ENCODE results near the gene MASP1.
"Not testable (repeated sequence)": the region's sequence is repeated elsewhere in the genome, so short reads cannot be mapped to it uniquely, and the experiment has no call there.

Gene MASP1

GRCh38 chr3:187264911-187265310 lies 26.6 kb downstream of the MASP1 start:
- DNase-seq = no peak

GRCh38 chr3:187264021-187264420 lies 27.5 kb downstream of the MASP1 start:
- no peak for DNase-seq

GRCh38 chr3:187263270-187263669 lies 28.3 kb downstream of the MASP1 start:
- DNase-seq = no peak

GRCh38 chr3:187262360-187262759 lies 29.2 kb downstream of the MASP1 start:
- no peak for DNase-seq

- DNase-seq = no peak
Measured at GRCh38 chr3:187261541-187261969, 30.0 kb downstream of the MASP1 start.

- DNase-seq = no peak
Measured at GRCh38 chr3:187259171-187259570, 32.4 kb downstream of the MASP1 start.

- DNase-seq = no peak
Measured at GRCh38 chr3:187257992-187258692, 33.4 kb downstream of the MASP1 start.

GRCh38 chr3:187257471-187257870 lies 34.1 kb downstream of the MASP1 start:
- no peak for DNase-seq

- DNase-seq = no peak
Measured at GRCh38 chr3:187256051-187256616, 35.4 kb downstream of the MASP1 start.

- DNase-seq = no peak
Measured at GRCh38 chr3:187255314-187255713, 36.2 kb downstream of the MASP1 start.

GRCh38 chr3:187252311-187252710 lies 39.2 kb downstream of the MASP1 start:
- no peak for DNase-seq

GRCh38 chr3:187251599-187251998 lies 39.9 kb downstream of the MASP1 start:
- no peak for DNase-seq

GRCh38 chr3:187247398-187247797 lies 44.1 kb downstream of the MASP1 start:
- no peak for DNase-seq

GRCh38 chr3:187243933-187244524 lies 47.5 kb downstream of the MASP1 start:
- no peak for DNase-seq

- no peak for DNase-seq
Measured at GRCh38 chr3:187242900-187243299, 48.6 kb downstream of the MASP1 start.

- DNase-seq = no peak
Measured at GRCh38 chr3:187242435-187242834, 49.1 kb downstream of the MASP1 start.

GRCh38 chr3:187238835-187239234 lies 52.7 kb downstream of the MASP1 start:
- not testable (repeated sequence) for DNase-seq

GRCh38 chr3:187238239-187238638 lies 53.3 kb downstream of the MASP1 start:
- no peak for DNase-seq

- DNase-seq = no peak
Measured at GRCh38 chr3:187237741-187238140, 53.8 kb downstream of the MASP1 start.

- no peak for DNase-seq
Measured at GRCh38 chr3:187236962-187237361, 54.6 kb downstream of the MASP1 start.

- DNase-seq = no peak
Measured at GRCh38 chr3:187230011-187230410, 61.5 kb downstream of the MASP1 start.

GRCh38 chr3:187228740-187229139 lies 62.8 kb downstream of the MASP1 start:
- no peak for DNase-seq

GRCh38 chr3:187227658-187228258 lies 63.8 kb downstream of the MASP1 start:
- DNase-seq = no peak

GRCh38 chr3:187223799-187224198 lies 67.7 kb downstream of the MASP1 start:
- DNase-seq = no peak

Measured in inflammatory macrophage (primary cell).